Measurements from ENCODE around the gene MAGI1. TPM values are rescaled to one million over a fixed set of nuclear protein-coding genes. Genes with fewer than 3 reads are reported as not detected.
A peak's percentile ranks its signal among the peaks of the same experiment; 100 is the strongest.

The MAGI1 gene
- total RNA-seq, 1 donor from 2014 or later, result 18.7 TPM

DNA sequence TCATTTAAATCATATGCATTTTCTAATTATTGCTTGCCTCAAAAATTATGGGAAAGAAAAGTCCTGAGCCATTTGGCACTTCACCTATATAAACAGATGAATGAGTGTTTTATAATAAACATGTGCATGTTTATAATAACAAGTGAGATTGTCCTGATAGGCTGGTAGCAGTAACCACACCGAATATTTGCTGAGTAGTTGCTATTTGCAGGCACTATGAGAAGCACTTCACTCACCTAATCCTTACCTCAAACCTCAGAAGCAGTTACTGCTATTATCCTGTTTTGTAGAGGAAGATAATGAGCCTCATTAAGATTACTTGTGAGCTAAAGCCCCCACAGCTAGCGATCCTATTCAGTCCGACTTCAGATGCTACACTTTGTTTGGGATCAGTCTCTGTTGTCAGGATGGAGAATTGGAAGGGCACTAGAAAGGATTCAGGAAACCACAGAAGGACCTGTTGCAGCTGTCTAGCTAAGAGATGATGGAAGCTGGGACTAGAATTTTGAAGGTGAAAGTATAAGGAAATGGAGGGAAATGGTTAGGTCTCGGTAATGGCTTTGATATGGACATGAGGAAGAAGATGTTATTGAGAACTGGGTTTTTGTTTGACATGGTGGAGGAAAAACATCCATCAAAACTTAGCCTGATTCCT is 28.4 kb upstream of the MAGI1 start:
- H3K27ac Mint-ChIP-seq (ENCODE audit: unreplicated experiment), result no peak overlapping the region
- H3K9me3 Mint-ChIP-seq (ENCODE audit: low read depth), result peaks cover 5% of the 10 kb centered on the region
- H3K27me3 Mint-ChIP-seq (ENCODE audit: low read depth), result no peaks in the 10 kb centered on the region
- no peak overlapping the region for H3K4me3 Mint-ChIP-seq (ENCODE audit: unreplicated experiment)
- H3K4me1 Mint-ChIP-seq (ENCODE audit: low read depth), result no peaks in the 10 kb centered on the region
- no peak for DNase-seq (ENCODE audit: low spot score)
- TF ChIP-seq, protein P1, sequence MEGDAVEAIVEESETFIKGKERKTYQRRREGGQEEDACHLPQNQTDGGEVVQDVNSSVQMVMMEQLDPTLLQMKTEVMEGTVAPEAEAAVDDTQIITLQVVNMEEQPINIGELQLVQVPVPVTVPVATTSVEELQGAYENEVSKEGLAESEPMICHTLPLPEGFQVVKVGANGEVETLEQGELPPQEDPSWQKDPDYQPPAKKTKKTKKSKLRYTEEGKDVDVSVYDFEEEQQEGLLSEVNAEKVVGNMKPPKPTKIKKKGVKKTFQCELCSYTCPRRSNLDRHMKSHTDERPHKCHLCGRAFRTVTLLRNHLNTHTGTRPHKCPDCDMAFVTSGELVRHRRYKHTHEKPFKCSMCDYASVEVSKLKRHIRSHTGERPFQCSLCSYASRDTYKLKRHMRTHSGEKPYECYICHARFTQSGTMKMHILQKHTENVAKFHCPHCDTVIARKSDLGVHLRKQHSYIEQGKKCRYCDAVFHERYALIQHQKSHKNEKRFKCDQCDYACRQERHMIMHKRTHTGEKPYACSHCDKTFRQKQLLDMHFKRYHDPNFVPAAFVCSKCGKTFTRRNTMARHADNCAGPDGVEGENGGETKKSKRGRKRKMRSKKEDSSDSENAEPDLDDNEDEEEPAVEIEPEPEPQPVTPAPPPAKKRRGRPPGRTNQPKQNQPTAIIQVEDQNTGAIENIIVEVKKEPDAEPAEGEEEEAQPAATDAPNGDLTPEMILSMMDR (IDR thresholded peaks at IDR 0.05), result no peak
- peaks cover 2% of the 10 kb centered on the region for H3K36me3 Mint-ChIP-seq (ENCODE audit: low read depth)

DNA sequence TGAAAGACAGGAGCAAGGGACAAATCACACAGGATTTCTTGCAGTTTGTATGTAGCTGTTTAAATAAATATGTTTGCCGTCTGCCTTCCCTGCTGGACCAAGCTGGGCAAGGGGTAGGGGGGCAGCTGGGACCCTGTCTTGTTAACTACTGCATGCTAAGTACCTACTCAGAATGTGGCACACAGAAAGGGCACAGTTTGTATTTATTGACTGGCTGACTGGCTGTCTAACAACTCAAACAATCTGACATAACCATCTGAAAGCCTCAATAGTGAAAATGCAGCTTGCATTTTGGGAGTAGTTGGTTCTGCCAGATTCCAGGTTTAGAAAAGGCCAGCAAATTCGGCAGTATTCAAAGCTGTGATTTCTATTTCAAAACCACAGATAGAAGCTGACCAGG is 16.6 kb upstream of the MAGI1 start:
- Mint-ChIP-seq H3K27me3 (ENCODE audit: low read depth) (no peaks in the 10 kb centered on the region), H3K4me1 (ENCODE audit: low read depth) (peaks cover 36% of the 10 kb centered on the region), H3K9me3 (ENCODE audit: low read depth) (peaks cover 5% of the 10 kb centered on the region), H3K36me3 (ENCODE audit: low read depth) (no peaks in the 10 kb centered on the region), H3K27ac (ENCODE audit: unreplicated experiment) (no peak overlapping the region), H3K4me3 (ENCODE audit: unreplicated experiment) (no peak overlapping the region)
- DNase-seq (ENCODE audit: low spot score), result no peak
- TF ChIP-seq, protein P1 (IDR thresholded peaks at IDR 0.05), result no peak

DNA sequence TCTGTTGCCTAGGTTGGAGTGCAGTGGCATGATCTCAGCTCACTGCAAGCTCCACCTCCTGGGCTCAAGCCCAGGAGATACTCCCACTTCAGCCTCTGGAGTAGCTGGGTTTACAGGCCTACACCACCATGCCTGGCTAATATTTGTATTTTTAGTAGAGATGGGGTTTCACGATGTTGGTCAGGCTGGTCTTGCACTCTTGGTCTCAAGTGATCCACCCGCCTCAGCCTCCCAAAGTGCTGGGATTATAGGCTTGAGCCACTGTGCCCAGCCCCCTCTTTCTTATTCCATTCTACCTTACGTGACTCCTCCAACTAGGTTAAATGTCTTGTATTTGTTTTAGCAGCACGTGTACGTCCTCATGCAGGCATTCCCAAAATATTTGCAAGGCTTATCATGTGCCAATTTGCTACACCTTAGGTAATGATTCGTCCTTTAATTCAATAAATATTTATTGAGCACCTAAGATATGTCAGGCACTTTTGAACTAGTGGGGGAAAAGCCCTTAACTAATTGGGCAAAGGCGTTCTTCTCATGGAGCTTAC is 14.9 kb upstream of the MAGI1 start:
- TF ChIP-seq, protein P1 (IDR thresholded peaks at IDR 0.05), result no peak
- Mint-ChIP-seq H3K9me3 (ENCODE audit: low read depth) (peaks cover 5% of the 10 kb centered on the region), H3K36me3 (ENCODE audit: low read depth) (no peaks in the 10 kb centered on the region), H3K27me3 (ENCODE audit: low read depth) (no peaks in the 10 kb centered on the region), H3K4me1 (ENCODE audit: low read depth) (peaks cover 38% of the 10 kb centered on the region), H3K4me3 (ENCODE audit: unreplicated experiment) (no peak overlapping the region), H3K27ac (ENCODE audit: unreplicated experiment) (peak overlapping the region; percentile 65)
- DNase-seq (ENCODE audit: low spot score), result no peak

DNA sequence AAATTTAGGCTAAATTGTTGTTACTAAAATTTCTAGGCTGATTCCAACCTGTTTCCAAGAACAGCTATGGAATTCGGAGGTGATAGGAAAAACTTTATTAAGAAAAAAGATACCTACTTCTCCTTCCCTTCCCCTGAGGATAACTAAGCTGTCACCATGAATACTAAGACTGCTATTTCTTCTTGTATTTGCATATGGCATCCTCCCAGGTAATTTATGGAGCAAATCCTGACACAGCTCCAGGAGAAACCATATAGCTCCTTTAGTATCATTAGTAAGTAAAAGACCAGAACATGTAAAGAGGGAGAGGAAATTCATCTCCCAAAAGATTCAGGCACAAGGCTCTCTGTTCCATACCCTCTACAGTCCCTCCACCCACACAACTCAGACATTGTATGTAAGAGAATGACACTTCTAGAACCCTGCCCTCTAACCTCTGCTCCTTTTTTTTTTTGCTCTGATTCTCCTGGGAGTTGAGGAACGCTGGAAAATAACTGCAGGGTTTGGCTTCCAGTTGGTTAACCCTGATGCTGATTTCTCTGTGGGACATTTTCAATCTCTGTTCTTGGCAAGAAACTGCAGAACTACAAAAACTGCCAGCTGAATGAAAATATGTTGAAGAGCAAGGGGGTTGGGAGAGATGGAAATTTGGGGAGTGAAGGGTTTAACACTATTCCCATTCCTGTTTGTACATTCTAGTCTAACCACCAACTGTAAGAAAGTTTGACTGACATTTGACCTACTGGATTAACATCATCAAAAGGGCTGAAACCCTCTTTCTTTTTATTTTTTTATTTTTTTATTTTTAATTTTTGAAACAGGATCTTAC is 14.2 kb upstream of the MAGI1 start:
- TF ChIP-seq, protein P1 (IDR thresholded peaks at IDR 0.05), result no peak
- H3K27me3 Mint-ChIP-seq (ENCODE audit: low read depth), result no peaks in the 10 kb centered on the region
- peaks cover 5% of the 10 kb centered on the region for H3K9me3 Mint-ChIP-seq (ENCODE audit: low read depth)
- H3K4me1 Mint-ChIP-seq (ENCODE audit: low read depth), result peaks cover 44% of the 10 kb centered on the region
- H3K4me3 Mint-ChIP-seq (ENCODE audit: unreplicated experiment), result no peak overlapping the region
- DNase-seq (ENCODE audit: low spot score), result no peak
- H3K27ac Mint-ChIP-seq (ENCODE audit: unreplicated experiment), result peak overlapping the region; percentile 78
- no peaks in the 10 kb centered on the region for H3K36me3 Mint-ChIP-seq (ENCODE audit: low read depth)

DNA sequence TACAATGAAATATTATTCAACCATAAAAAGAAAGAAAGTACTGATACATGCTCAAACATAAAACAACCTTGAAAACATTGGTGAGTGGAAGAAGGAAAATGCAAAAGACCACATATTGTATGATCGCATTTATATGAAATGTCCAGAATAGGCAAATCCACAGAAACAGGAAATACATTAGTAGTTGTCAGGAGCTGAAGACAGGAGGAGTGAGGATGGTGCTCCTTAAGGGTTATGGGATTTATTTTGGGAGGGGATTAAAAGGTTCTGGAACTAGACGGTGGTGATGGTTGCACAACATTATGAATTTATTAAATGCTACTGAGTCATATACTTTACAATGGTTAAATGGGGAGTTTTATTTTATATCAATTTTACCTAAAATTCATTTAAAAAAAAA is 12.1 kb upstream of the MAGI1 start:
- H3K36me3 Mint-ChIP-seq (ENCODE audit: low read depth), result no peaks in the 10 kb centered on the region
- TF ChIP-seq, protein P1 (IDR thresholded peaks at IDR 0.05), result no peak
- H3K4me1 Mint-ChIP-seq (ENCODE audit: low read depth), result peaks cover 54% of the 10 kb centered on the region
- DNase-seq (ENCODE audit: low spot score), result no peak
- H3K27ac Mint-ChIP-seq (ENCODE audit: unreplicated experiment), result no peak overlapping the region
- peaks cover 5% of the 10 kb centered on the region for H3K9me3 Mint-ChIP-seq (ENCODE audit: low read depth)
- no peaks in the 10 kb centered on the region for H3K27me3 Mint-ChIP-seq (ENCODE audit: low read depth)
- H3K4me3 Mint-ChIP-seq (ENCODE audit: unreplicated experiment), result no peak overlapping the region
